T-helper 2 cell treated with Interferon-gamma antibody and Interleukin-4, amounts not matched to agents 100 ng/mL and 5 ng/mL, for 36 hours (primary cell): ENCODE results near the gene MAP3K10. TPM values are rescaled to one million over a fixed set of nuclear protein-coding genes. Genes with fewer than 3 reads are reported as not detected.
"Not testable (repeated sequence)": the region's sequence is repeated elsewhere in the genome, so short reads cannot be mapped to it uniquely, and the experiment has no call there.

Experiments
- intact Hi-C: fragments of 100-400 bp; cut with micrococcal nuclease; formaldehyde crosslinking; loops from one replicate; pipeline ENCODE4 v1.15.1; 2023
- total RNA-seq: library from RNA; stranded (reverse); gene quantifications from 2 replicates; pipeline ENCODE4 v1.2.3, GENCODE V29; 2022

Gene MAP3K10
- total RNA-seq, 1 donor from 2014 or later = 17.5 TPM

DNA sequence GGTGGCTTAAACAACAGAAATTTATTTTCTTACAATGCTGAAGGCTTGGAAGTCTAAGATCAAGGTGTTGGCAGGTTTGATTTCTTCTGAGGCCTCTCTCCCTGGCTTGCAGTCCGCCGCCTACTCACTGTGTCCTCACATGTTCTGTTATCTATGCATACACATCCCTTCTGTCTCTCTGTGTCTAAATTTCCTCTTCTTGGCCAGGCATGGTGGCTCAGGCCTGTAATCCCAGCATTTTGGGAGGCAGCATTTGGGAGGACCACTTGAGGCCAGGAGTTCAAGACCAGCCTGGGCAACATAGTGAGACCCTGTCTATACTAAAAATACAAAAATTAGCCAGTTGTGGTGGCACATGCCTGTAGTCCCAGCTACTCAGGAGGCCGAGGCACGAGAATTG is 19.9 kb upstream of the MAP3K10 start:
- intact Hi-C loops = not testable (repeated sequence)

DNA sequence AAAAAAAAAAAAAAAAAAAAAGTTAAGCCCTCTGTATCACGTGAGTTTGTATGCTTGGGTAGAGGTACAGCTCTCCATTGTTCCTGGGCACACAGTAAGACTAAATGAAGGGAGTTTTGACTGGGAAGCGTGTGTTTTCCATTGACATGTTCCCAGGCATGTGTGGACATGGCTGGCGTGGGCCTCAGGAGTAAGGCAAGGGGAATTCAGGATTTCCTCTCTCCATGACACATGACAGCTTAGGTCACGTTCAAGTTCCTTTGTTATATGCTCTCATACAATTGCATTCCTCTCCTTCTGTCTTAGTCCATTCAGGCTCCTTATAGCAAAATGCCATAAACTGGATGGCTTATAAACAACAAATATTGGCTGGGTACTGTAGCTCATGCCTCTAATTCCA is 17.1 kb upstream of the MAP3K10 start:
- intact Hi-C loops = no loop called here

DNA sequence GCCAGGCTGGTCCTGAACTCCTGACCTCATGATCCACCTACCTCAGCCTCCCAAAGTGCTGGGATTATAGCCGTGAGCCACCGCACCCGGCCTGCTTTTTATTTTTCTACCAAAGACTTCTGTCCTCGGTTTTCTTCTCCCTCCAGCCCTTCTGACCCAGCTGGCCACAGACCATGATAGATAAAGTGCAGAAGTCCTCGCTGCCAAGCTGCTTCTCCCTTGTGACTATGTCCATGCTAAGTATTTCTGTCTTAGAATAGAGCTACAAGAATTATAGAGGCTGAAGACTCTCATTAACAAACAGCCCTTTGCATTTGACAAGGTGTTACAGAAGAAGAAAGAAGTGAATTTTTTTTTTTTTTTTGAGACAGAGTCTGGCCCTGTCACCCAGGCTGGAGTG is 15.4 kb upstream of the MAP3K10 start:
- intact Hi-C loops = no loop called here

DNA sequence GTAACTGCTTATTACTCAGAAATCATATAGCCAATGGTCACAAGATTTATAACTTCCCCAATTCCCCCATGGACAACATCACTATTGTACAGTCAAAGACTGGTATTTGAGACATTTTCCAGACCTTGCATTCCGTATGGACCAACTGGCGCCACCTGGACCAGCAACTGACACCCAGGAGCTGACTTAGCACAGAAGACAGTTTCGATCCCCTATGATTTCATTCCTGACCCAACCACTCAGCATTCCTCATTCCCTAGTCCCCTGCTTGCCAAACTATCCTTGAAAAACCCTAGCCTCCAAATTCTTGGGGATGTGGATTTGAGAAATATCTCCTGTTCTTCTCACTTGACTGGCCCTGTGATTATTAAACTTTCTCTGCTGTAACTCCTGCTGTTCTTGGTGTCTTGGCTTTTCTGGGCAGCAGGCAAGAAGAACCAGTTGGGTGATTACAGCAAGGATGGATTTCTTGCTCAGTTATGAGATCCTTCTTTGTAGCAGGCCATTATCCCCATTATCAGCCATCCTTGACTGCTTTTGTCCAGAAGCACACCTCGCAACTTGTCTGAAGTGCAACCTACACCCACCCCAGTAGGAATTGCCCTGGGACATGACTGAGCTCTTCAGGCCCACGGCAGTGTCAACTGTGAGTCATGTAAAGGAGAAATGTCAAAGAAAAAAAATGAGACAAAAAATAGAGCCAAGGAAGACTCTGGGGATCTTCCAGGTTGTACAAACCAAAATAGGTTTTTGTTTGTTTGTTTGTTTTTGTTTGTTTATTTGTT is 13.7 kb upstream of the MAP3K10 start:
- intact Hi-C loops = no loop called here

DNA sequence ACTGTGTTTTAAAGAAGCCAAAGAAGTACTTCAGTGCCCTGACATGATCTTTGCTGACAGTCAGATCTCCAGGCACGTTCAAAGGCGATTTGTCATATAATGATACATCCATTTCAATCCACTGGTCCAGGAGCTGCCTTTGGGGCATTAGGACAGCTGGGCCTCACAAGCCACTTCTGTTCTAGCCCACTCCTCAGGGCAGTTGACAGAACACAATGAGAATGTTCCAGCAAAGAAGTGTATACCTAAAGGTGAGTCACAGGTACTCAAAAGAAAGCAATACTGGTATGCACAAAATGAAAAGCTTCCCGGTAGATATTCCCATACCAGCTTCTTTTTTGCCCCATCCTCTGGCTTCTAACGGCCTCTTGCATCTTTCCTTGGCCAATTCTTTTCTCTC is 12.5 kb upstream of the MAP3K10 start:
- intact Hi-C loops = no loop called here

DNA sequence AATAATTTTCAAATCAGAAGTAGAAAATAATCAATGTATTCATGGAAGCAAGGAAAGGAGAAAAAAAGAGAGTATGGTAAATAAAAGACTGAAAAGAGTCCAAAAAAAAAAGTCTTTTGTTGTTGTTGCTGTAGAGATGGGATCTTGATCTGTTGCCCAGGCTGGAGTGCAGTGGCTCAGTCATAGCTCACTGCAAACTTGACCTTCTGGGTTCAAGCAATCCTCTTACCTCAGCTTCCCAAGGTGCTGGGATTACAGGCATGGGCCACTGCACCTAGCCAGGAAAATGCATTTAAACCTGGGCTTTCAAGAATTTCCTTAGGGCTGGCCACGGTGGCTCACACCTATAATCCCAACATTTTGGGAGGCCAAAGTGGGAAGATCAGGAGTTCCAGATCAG is 7.0 kb upstream of the MAP3K10 start:
- intact Hi-C loops = no loop called here

DNA sequence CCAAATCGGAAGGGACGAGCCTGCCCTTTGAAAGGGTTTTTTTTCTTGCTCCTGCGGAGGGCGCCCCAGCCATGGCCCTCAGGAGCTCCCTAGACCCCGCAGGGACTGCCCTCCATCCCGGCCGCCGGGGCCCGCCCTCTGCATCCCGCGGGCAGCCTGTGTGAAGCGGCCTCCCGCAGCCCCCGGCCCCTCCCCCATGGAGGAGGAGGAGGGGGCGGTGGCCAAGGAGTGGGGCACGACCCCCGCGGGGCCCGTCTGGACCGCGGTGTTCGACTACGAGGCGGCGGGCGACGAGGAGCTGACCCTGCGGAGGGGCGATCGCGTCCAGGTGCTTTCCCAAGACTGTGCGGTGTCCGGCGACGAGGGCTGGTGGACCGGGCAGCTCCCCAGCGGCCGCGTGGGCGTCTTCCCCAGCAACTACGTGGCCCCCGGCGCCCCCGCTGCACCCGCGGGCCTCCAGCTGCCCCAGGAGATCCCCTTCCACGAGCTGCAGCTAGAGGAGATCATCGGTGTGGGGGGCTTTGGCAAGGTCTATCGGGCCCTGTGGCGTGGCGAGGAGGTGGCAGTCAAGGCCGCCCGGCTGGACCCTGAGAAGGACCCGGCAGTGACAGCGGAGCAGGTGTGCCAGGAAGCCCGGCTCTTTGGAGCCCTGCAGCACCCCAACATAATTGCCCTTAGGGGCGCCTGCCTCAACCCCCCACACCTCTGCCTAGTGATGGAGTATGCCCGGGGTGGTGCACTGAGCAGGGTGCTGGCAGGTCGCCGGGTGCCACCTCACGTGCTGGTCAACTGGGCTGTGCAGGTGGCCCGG is 815 bp downstream of the MAP3K10 start:
- intact Hi-C loops = loop anchor here (2.0 to 5.0 kb wide), 3 partner anchors 29 to 345 kb away; partner anchors contain the start of genes AKT2 and FBL

DNA sequence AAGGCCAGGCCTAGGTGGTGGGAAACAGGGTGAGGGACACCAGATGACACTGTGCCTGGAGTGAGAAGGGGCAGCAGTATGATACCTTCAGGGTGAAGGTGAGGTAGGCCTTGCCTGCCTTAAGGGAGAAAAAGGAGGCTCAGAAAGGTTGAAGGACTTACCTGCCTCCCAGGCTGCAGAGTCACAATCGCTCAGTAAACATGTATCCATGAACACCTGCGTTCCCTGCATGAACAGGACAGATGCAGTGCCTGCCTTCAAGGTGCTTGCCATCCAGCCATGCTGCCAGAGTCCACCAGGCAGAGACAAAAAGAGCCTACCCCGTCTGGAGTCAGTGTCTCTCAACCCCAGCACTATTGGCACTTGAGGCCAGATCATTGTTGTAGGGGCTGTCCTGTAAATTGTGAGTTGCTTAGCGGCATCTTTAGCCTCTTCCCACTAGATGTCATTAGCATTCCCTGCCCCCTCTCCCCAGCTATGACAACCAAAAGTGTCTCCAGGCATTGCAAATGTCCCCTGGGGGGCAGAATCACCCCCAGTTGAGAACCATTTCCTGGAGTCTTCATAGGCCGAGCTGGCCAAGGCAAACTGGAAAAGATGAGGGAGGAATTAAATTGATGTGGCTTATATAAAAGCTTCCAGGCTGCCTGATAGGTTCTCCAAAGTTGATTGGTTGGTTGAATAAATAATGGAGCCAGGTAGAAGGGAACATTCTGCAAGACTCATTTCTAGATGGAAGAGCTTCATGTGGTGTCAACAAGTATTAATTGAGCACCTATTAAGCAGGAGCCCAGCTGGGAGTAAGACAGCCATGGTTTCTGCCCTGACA is 1.7 kb downstream of the MAP3K10 start:
- intact Hi-C loops = loop anchor here (5.0 kb wide), 1 partner anchor 346 kb away; the partner anchor contains the start of gene FBL

DNA sequence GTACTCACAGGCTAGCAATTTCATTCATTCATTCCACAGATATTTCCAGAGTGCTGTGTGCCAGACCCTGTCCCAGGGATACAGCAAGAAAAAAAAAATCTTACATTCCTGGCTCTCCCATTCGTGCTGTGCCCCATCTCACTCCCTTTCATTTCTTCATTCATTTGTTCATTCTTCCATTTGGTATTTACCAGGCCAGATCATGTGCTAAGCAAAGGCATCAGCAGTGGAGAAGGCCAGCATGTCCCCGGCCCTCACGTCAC is 2.3 kb downstream of the MAP3K10 start:
- intact Hi-C loops = loop anchor here (5.0 kb wide), 1 partner anchor 346 kb away; the partner anchor contains the start of gene FBL

DNA sequence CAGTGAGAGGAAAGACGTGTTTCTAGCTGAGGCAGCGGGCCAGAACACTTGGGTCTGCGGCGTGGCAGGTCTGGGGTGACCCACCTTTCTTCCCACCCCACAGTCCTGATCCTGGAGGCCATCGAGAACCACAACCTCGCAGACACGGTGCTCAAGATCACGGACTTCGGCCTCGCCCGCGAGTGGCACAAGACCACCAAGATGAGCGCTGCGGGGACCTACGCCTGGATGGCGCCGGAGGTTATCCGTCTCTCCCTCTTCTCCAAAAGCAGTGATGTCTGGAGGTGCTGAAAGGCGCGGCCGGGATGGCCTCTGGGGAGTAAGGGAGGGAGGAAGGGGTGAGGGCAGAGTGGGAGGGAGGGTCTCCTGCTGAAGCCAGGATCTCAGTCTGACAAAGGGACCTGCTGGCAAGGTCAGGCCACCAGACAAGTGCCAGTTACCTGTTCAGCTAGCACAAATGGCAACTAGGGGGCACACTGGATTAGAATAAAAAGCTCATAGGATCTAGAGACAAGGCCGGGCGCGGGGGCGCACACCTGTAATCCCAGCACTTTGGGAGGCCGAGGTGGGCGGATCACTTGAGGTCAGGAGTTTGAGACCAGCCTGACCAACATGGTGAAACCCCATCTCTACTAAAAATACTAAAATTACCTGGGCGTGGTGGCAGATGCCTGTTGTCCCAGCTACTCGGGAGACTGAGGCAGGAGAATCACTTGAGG is 7.2 kb downstream of the MAP3K10 start:
- intact Hi-C loops = no loop called here

DNA sequence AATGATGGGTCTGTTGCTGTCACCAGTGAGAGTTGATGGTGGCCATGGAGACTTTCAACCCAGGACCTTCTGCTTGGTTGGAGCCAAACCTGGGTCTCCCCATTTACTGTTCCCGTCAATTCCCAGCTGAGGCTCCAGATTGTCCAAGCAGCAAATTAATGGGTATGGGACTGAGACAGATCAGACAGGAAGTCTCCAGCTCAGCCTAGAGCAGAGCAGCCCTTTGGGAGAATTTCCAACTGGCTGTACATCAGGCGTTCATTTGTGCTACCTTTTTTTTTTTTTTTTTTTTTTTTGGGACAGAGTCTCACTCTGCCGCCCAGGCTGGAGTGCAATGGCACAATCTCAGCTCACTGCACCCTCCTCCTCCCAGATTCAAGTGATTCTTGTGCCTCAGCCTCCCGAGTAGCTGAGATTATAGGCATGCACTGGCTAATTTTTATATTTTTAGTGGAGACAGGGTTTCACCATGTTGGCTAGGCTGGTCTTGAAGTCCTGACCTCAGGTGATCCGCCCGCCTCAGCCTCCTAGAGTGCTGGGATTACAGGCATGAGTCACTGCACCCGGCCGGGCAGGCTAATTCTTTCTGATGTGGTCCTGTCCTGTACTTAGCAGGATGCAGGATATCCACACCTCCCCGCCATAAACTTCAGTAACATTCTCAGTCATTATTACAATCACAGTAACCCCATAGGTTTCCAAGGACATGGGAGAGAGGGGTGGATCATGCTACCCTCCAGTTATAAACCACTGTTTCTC is 9.3 kb downstream of the MAP3K10 start:
- intact Hi-C loops = no loop called here

DNA sequence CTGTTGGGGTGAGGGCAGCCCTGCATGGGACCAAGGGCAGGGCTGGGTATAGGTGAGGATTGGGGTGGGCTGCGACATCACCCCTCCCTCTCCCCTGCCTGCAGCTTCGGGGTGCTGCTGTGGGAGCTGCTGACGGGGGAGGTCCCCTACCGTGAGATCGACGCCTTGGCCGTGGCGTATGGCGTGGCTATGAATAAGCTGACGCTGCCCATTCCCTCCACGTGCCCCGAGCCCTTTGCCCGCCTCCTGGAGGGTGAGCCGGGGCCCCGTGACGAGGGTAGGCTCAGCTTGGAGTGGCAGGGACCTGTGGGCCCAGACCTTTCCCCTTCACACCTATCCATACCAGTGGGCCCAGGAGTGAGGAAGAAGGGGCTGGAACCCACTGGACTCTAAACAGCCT is 13.2 kb downstream of the MAP3K10 start:
- intact Hi-C loops = no loop called here

DNA sequence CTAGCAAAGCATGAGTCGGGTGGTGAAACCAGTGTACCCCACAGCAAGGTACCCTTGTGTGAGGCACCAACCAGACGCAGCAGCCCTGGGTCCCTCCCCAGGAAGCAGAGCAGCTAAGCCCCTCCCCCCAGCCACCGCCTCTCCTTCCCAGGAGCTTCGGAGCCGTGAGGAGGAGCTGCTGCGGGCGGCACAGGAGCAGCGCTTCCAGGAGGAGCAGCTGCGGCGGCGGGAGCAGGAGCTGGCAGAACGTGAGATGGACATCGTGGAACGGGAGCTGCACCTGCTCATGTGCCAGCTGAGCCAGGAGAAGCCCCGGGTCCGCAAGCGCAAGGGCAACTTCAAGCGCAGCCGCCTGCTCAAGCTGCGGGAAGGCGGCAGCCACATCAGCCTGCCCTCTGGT is 14.5 kb downstream of the MAP3K10 start:
- intact Hi-C loops = no loop called here

DNA sequence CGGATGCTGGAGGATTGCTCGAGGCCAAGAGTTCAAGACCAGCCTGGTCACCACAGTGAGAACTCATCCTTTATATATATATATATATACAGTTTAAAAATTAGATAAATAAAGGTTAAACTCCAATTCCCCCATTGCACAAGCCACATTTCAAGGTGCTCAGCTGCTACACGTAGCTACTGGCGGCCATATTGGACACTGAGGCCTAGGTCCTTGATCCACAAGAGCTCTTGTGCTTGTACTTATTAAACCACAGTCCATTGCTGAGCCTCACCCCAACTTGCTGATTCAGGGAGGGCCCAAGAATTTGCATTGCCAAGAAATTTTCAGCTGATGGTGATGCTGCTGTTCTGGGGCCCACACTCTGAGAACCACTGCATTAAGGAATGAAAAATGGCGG is 17.4 kb downstream of the MAP3K10 start:
- intact Hi-C loops = no loop called here

DNA sequence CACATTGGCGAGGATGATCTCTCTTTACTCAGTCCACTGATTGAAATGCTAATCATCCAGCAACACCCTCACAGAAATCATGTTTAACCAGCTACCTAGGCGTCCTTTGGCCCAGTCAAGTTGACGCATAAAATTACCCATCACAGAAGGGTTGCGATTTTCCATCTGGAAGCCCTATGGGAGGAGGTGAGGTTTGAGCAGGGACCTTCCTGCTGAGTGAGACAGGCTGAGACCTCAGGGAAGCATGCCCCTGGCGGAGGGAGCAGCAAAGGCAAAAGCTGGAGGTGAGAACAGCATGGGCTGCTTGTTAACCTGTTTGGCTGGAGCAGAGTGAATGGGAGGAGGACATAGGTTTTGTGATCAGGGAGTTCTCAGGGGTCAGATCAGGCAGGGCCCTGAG is 19.7 kb downstream of the MAP3K10 start:
- intact Hi-C loops = no loop called here

DNA sequence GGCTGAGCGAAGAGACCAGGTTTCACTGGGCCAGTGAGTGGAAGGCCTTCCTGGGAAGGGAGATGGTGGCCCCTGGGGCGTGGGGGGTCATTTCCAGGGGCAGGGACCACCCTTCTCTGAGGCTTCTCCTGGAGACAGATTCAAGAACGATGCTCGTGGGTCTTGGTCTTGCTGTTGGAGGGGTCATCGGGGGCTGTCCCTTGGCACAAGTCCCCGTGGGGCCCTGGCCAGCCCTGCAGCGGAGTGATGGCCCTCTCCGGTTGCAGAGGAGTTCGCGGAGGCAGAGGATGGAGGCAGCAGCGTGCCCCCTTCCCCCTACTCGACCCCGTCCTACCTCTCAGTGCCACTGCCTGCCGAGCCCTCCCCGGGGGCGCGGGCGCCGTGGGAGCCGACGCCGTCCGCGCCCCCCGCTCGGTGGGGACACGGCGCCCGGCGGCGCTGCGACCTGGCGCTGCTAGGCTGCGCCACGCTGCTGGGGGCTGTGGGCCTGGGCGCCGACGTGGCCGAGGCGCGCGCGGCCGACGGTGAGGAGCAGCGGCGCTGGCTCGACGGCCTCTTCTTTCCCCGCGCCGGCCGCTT is 22.1 kb downstream of the MAP3K10 start:
- intact Hi-C loops = no loop called here

DNA sequence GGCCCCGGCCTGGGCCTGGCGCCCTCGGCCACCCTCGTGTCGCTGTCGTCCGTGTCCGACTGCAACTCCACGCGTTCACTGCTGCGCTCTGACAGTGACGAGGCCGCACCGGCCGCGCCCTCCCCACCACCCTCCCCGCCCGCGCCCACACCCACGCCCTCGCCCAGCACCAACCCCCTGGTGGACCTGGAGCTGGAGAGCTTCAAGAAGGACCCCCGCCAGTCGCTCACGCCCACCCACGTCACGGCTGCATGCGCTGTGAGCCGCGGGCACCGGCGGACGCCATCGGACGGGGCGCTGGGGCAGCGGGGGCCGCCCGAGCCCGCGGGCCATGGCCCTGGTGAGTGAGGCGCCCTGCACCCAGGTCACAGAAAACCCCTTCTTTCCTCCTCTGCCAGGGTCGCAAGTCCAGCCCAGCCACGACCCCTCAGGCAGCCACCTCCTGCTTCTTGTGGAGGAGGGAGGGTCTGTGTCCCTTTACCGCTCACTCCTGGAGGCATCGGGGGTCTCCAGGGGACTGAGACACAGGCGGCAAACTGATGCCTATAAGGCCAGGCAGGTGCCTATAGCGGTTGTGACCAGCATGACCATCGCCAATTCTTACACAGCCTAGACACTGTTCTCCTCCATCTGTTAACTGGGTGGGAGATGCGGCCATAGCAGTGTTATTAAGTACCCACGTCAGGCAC is 22.8 kb downstream of the MAP3K10 start:
- intact Hi-C loops = no loop called here

DNA sequence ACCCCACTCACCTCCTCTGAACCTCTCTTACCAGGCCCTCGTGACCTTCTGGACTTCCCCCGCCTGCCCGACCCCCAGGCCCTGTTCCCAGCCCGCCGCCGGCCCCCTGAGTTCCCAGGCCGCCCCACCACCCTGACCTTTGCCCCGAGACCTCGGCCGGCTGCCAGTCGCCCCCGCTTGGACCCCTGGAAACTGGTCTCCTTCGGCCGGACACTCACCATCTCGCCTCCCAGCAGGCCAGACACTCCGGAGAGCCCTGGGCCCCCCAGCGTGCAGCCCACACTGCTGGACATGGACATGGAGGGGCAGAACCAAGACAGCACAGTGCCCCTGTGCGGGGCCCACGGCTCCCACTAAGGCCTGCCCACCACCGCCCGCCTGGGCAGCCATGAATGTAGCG is 23.7 kb downstream of the MAP3K10 start:
- intact Hi-C loops = no loop called here

DNA sequence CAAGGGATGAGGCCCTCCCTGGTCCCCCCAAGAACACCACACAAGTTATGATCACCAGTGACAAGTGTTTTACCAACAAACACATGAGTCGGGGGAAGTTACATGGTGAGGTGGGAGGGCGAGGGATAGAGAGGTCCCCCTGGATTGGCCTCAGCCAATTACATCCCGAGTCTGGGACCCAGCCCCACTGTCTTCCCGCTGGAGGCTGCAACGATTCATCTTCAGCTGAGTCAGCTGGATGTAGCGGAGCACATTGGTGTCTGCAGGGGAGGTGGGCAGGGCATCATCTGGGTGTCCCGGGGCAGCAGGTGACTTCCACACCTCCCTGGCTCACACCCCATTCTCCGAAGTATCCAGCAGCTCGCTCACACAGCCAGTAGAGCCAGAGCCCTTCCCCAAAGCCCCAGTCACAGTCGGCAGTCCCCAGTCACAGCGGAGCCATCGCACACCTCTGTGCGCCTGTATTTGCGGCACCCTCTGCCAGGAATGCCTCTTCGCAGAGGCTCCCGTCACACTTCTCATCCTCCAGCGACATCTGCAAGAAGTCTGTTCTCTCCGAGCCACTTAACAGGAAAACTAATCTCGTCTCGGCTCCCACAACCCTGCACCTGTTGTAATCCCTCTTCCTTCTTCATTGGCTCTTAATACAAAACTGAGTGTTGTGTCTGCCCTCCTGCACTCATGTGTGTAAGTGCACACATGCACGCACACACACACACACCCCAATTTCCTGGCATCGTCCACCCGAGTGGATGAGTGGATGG is 25.0 kb downstream of the MAP3K10 start:
- intact Hi-C loops = no loop called here
